Endothelial cell of umbilical vein (primary cell): ENCODE measurements around the gene ACOT2. TPM values are rescaled to one million over a fixed set of nuclear protein-coding genes. Genes with fewer than 3 reads are reported as not detected.
A peak's percentile ranks its signal among the peaks of the same experiment; 100 is the strongest.

Experiments
- BruUV-seq: library from RNA; stranded (reverse); fragments of 400-500 nt; replicated peaks from 2 replicates; lab custom pipeline; 2021; lab: Mats Ljungman, UMichigan
- CTCF ChIA-PET: fragments of 300-600, 350-600 bp; sonication (Branson Sonifier 250); formaldehyde crosslinking; loops from one replicate; lab custom pipeline; 2021; ENCODE audit warnings: antibody characterized with exemption, inconsistent platforms; lab: Charles Lee
- POLR2A ChIA-PET: fragments of 300-600, 350-600 bp; sonication (Branson Sonifier 250); formaldehyde crosslinking; loops from one replicate; lab custom pipeline; 2021; ENCODE audit warnings: antibody characterized with exemption, inconsistent platforms; lab: Charles Lee
- DNase-seq: peaks from one replicate; pipeline ENCODE4 v3.0.0-alpha.2; 2011; ENCODE audit warnings: low read depth, low spot score
- FAIRE-seq: peaks from 2 replicates; lab custom pipeline; 2011; peaks lifted over from hg19 to GRCh38; lab: Jason Lieb, UNC
- H2AFZ ChIP-seq: 2 replicates; pipeline ENCODE4 v1.6.0; 2012; ENCODE audit warnings: low read depth, low read length, control low read depth, inconsistent platforms
- H3K27ac ChIP-seq: 2 replicates; pipeline ENCODE4 v1.5.1; 2011; ENCODE audit warnings: low read depth, mild to moderate bottlenecking, control low read depth, low read length, moderate library complexity; ENCODE audit not compliant: insufficient read depth
- H3K27me3 ChIP-seq, 2 experiments: 2 replicates each; pipeline versions ENCODE4 v1.6.0 to v1.6.1; 2011; ENCODE audit warnings: low read length in 2 of 2, mixed read lengths in 1 of 2; ENCODE audit not compliant: control insufficient read depth in 2 of 2, insufficient read depth in 2 of 2
- H3K36me3 ChIP-seq, 2 experiments: 2 replicates in 1 of 2; 3 replicates in 1 of 2; pipeline ENCODE4 v1.5.1; 2011; ENCODE audit warnings: low read length in 2 of 2, mild to moderate bottlenecking in 1 of 2, moderate library complexity in 1 of 2; ENCODE audit not compliant: control insufficient read depth in 2 of 2, insufficient read depth in 2 of 2; ENCODE audit errors: extremely low read depth in 1 of 2
- H3K4me1 ChIP-seq: 3 replicates; pipeline ENCODE4 v1.5.1; 2011; ENCODE audit warnings: mild to moderate bottlenecking, low read length; ENCODE audit not compliant: control insufficient read depth, insufficient read depth; ENCODE audit errors: extremely low read depth
- H3K4me2 ChIP-seq: 2 replicates; pipeline ENCODE4 v1.6.1; 2011; ENCODE audit warnings: low read length, control low read depth, mixed read lengths; ENCODE audit not compliant: insufficient read depth
- H3K4me3 ChIP-seq, 3 experiments: fragments of 200-600 bp in 1 of 3; sonication (generic), shearing (Covaris generic) in 1 of 3; replicated peaks in 1 of 3; 2 replicates each; pipeline ENCODE4 v1.5.1; 2011 to 2016; ENCODE audit warnings: control low read depth in 3 of 3, low read length in 3 of 3, mild to moderate bottlenecking in 2 of 3, inconsistent platforms in 1 of 3, low read depth in 1 of 3, moderate library complexity in 1 of 3; ENCODE audit not compliant: insufficient read depth in 1 of 3
- H3K79me2 ChIP-seq: 2 replicates; pipeline ENCODE4 v1.6.0; 2012; ENCODE audit warnings: low read length, inconsistent platforms; ENCODE audit not compliant: control insufficient read depth, insufficient read depth
- H3K9ac ChIP-seq: replicated peaks from 2 replicates; pipeline ENCODE3; 2011; ENCODE audit warnings: low read length, control low read depth; ENCODE audit not compliant: insufficient read depth; ENCODE audit errors: extremely low read depth
- H3K9me1 ChIP-seq: replicated peaks from 3 replicates; pipeline ENCODE4 v1.6.0; 2011; ENCODE audit warnings: mild to moderate bottlenecking, low read length; ENCODE audit not compliant: control insufficient read depth, insufficient read depth; ENCODE audit errors: extremely low read depth
- H3K9me3 ChIP-seq: replicated peaks from 2 replicates; pipeline ENCODE4 v1.5.1; 2012; ENCODE audit warnings: low read length, inconsistent platforms; ENCODE audit not compliant: control insufficient read depth, insufficient read depth
- H4K20me1 ChIP-seq: replicated peaks from 2 replicates; pipeline ENCODE3; 2011; ENCODE audit warnings: mild to moderate bottlenecking, low read length; ENCODE audit not compliant: control insufficient read depth, insufficient read depth; ENCODE audit errors: extremely low read depth
- EZH2 ChIP-seq: IDR thresholded peaks from 2 replicates; pipeline ENCODE4 v1.6.1; 2012; ENCODE audit warnings: borderline replicate concordance, low read depth, mild to moderate bottlenecking, moderate library complexity, low read length, inconsistent platforms; ENCODE audit not compliant: severe bottlenecking
- FOS ChIP-seq: IDR thresholded peaks from 2 replicates; pipeline ENCODE4 v1.6.1; 2011; ENCODE audit warnings: mild to moderate bottlenecking, low read length, moderate library complexity, borderline replicate concordance; ENCODE audit not compliant: insufficient read depth
- GATA2 ChIP-seq: IDR thresholded peaks from 2 replicates; pipeline ENCODE4 v1.7.0; 2011; ENCODE audit warnings: low read depth, mild to moderate bottlenecking, moderate library complexity, mixed read lengths, low read length; ENCODE audit not compliant: insufficient read length, insufficient read depth
- JUN ChIP-seq: IDR thresholded peaks from 2 replicates; pipeline ENCODE4 v1.6.1; 2011; ENCODE audit warnings: borderline replicate concordance, low read depth; ENCODE audit not compliant: insufficient read length, insufficient read depth
- MYC ChIP-seq: IDR thresholded peaks from one replicate; pipeline ENCODE4 v1.6.1; 2011; ENCODE audit warnings: mild to moderate bottlenecking, low read depth, low read length
- POLR2A ChIP-seq: IDR thresholded peaks from 2 replicates; pipeline ENCODE4 v1.6.1; 2012; ENCODE audit warnings: low read depth, mild to moderate bottlenecking, control low read depth, low read length
- POLR2AphosphoS5 ChIP-seq: IDR thresholded peaks from 2 replicates; pipeline ENCODE4 v1.6.1; 2012; ENCODE audit warnings: low read depth, mild to moderate bottlenecking, control low read depth, low read length, moderate library complexity; ENCODE audit not compliant: insufficient read depth
- dilution Hi-C: fragments of 300-500 bp; cut with MboI; formaldehyde crosslinking; loops from one replicate; pipeline ENCODE4 v1.15.0; 2019; ENCODE audit warnings: low sequenced_read_pairs; ENCODE audit not compliant: extremely low pct_ligation_motif_present
- intact Hi-C: fragments of 100-400 bp; cut with micrococcal nuclease; formaldehyde crosslinking; loops from one replicate; pipeline ENCODE4 v1.10.0; 2022
- polyA plus RNA-seq, 4 experiments: library from polyadenylated mRNA; depleted of rRNA in 3 of 4; stranded (reverse) in 3 of 4; unstranded in 1 of 4; fragments of >200 nt; gene quantifications; 2 replicates each; pipeline versions ENCODE4 v1.2.1 to v1.2.3, GENCODE V29; 2011 to 2012; ENCODE audit warnings: missing spikeins in 1 of 4
- total RNA-seq: library from RNA; stranded (reverse); gene quantifications from 2 replicates; pipeline ENCODE4 v1.2.3, GENCODE V29; 2021
- TF ChIP-seq, protein P1 (sequence below), 2 donors: IDR thresholded peaks; 1 replicate in 1 of 2; 2 replicates in 1 of 2; pipeline ENCODE4 v1.5.1; 2011; ENCODE audit warnings: low read length in 2 of 2, mild to moderate bottlenecking in 2 of 2, moderate library complexity in 2 of 2, control low read depth in 1 of 2, inconsistent platforms in 1 of 2, low read depth in 1 of 2; ENCODE audit not compliant: insufficient read depth in 1 of 2; ENCODE audit errors: extremely low read depth in 1 of 2
- TF ChIP-seq, protein P2 (sequence below): IDR thresholded peaks from 2 replicates; pipeline ENCODE4 v1.6.1; 2011; ENCODE audit not compliant: insufficient read depth, insufficient read length

ACOT2 gene
- total and polyA plus RNA-seq, 2 donors (not counting 3 experiments of a cell fraction or from before 2014, with no cell fraction given): 28.8 to 34.6 TPM

DNA sequence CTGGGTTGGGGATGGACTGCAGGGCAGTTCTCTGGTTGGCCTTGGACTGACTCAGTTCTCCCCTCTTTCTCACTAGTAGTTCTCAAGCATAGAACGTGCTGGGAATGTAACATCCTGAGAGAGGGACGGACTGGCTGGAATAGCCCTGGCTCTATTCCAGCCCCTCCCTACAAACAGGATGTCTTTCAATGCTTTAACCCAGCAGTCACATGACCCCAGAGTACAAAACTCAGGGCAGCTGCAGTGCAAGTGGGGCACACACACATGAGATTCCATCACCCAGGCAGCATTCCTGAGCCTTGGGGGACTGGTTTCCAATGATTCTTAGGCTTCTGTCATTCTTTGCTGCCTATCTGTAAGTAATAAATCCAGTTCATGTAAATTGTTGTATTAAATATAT is 41.7 kb downstream of the ACOT2 start:
- Histone ChIP-seq H2AFZ (peak overlapping the region; percentile 51), H3K79me2 (no peaks in the 10 kb centered on the region), H3K9me1 (no peaks in the 10 kb centered on the region), H3K36me3 (no peaks in the 10 kb centered on the region), H3K9me3 (no peaks in the 10 kb centered on the region), H4K20me1 (no peaks in the 10 kb centered on the region), H3K4me1 (peaks cover 5% of the 10 kb centered on the region), H3K9ac (no peak overlapping the region), H3K4me2 (no peak overlapping the region), H3K27ac (no peak overlapping the region), H3K4me3 (no peak overlapping the region), H3K27me3 (no peaks in the 10 kb centered on the region)
- peak; percentile 53 for DNase-seq
- POLR2A ChIA-PET: no interaction called here
- BruUV-seq: no TSS peak
- CTCF ChIA-PET: no interaction called here
- TF ChIP-seq MYC (no peak), POLR2AphosphoS5 (no peak), EZH2 (no peak), GATA2 (no peak), JUN (no peak), POLR2A (no peak), FOS (no peak)
- TF ChIP-seq, protein P1, sequence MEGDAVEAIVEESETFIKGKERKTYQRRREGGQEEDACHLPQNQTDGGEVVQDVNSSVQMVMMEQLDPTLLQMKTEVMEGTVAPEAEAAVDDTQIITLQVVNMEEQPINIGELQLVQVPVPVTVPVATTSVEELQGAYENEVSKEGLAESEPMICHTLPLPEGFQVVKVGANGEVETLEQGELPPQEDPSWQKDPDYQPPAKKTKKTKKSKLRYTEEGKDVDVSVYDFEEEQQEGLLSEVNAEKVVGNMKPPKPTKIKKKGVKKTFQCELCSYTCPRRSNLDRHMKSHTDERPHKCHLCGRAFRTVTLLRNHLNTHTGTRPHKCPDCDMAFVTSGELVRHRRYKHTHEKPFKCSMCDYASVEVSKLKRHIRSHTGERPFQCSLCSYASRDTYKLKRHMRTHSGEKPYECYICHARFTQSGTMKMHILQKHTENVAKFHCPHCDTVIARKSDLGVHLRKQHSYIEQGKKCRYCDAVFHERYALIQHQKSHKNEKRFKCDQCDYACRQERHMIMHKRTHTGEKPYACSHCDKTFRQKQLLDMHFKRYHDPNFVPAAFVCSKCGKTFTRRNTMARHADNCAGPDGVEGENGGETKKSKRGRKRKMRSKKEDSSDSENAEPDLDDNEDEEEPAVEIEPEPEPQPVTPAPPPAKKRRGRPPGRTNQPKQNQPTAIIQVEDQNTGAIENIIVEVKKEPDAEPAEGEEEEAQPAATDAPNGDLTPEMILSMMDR (IDR thresholded peaks at IDR 0.05; ENCODE audit: extremely low read depth in 1 of 2, insufficient read depth in 1 of 2, low read depth in 1 of 2, low read length in 2 of 2): no peak
- TF ChIP-seq, protein P2, sequence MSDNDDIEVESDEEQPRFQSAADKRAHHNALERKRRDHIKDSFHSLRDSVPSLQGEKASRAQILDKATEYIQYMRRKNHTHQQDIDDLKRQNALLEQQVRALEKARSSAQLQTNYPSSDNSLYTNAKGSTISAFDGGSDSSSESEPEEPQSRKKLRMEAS: no peak
- FAIRE-seq: peak; percentile 44
- intact Hi-C loops (no loop called here), dilution Hi-C loops (no loop called here)
